Central memory CD8-positive, alpha-beta T cell (primary cell): ENCODE results near the gene TBC1D22A.

Experiments
- ATAC-seq: fragments of 150-1000 bp; cut with Tn5 transposase; replicated peaks from 2 replicates; pipeline ENCODE4 v1.10.0; 2022; ENCODE audit warnings: mild to moderate bottlenecking, moderate FRiP score, moderate number of reproducible peaks; ENCODE audit not compliant: poor library complexity, severe bottlenecking; ENCODE audit errors: extremely low read depth
- DNase-seq, 2 donors: peaks; one replicate each; pipeline ENCODE4 v3.0.0; 2021; ENCODE audit warnings: low spot score in 2 of 2
- H3K27ac Mint-ChIP-seq: one replicate; pipeline ENCODE4 v1.8.0; 2022; ENCODE audit warnings: low read depth, mild to moderate bottlenecking, moderate library complexity, mixed read lengths
- H3K27me3 Mint-ChIP-seq: one replicate; pipeline ENCODE4 v1.8.0; 2022; ENCODE audit warnings: mixed read lengths
- H3K36me3 Mint-ChIP-seq: one replicate; pipeline ENCODE4 v1.8.0; 2022; ENCODE audit warnings: mild to moderate bottlenecking, moderate library complexity, mixed read lengths; ENCODE audit not compliant: insufficient read depth
- H3K4me1 Mint-ChIP-seq: one replicate; pipeline ENCODE4 v1.8.0; 2022; ENCODE audit warnings: mixed read lengths
- H3K4me3 Mint-ChIP-seq: one replicate; pipeline ENCODE4 v1.8.0; 2022; ENCODE audit warnings: mild to moderate bottlenecking, moderate library complexity, mixed read lengths
- H3K9me3 Mint-ChIP-seq: one replicate; pipeline ENCODE4 v1.8.0; 2022; ENCODE audit warnings: mixed read lengths

Gene TBC1D22A

GRCh38 chr22:47056776-47057470 is 294.5 kb downstream of the TBC1D22A start:
- Mint-ChIP-seq H3K36me3 (peaks cover 14% of the 10 kb centered on the region), H3K27ac (no peak overlapping the region), H3K4me3 (no peak overlapping the region), H3K9me3 (no peaks in the 10 kb centered on the region), H3K4me1 (peaks cover 36% of the 10 kb centered on the region), H3K27me3 (no peaks in the 10 kb centered on the region)
- DNase-seq (no peak), ATAC-seq (no peak)

GRCh38 chr22:47057916-47058585 is 295.6 kb downstream of the TBC1D22A start:
- DNase-seq (no peak), ATAC-seq (no peak)
- Mint-ChIP-seq H3K27ac (no peak overlapping the region), H3K27me3 (no peaks in the 10 kb centered on the region), H3K36me3 (peaks cover 16% of the 10 kb centered on the region), H3K4me1 (peaks cover 38% of the 10 kb centered on the region), H3K9me3 (no peaks in the 10 kb centered on the region), H3K4me3 (no peak overlapping the region)

- Mint-ChIP-seq H3K9me3 (no peaks in the 10 kb centered on the region), H3K4me1 (peaks cover 33% of the 10 kb centered on the region), H3K36me3 (peaks cover 15% of the 10 kb centered on the region), H3K27me3 (no peaks in the 10 kb centered on the region), H3K4me3 (no peak overlapping the region), H3K27ac (no peak overlapping the region)
- ATAC-seq = no peak
- DNase-seq = no peak
Measured at GRCh38 chr22:47059076-47059475, 296.6 kb downstream of the TBC1D22A start.

GRCh38 chr22:47059701-47060161 is 297.3 kb downstream of the TBC1D22A start:
- Mint-ChIP-seq H3K36me3 (peaks cover 15% of the 10 kb centered on the region), H3K27me3 (no peaks in the 10 kb centered on the region), H3K4me3 (no peak overlapping the region), H3K9me3 (no peaks in the 10 kb centered on the region), H3K4me1 (peaks cover 27% of the 10 kb centered on the region), H3K27ac (no peak overlapping the region)
- ATAC-seq (no peak), DNase-seq (no peak)

GRCh38 chr22:47060718-47061117 is 298.3 kb downstream of the TBC1D22A start:
- no peak overlapping the region for H3K27ac Mint-ChIP-seq
- H3K36me3 Mint-ChIP-seq = peaks cover 16% of the 10 kb centered on the region
- no peak overlapping the region for H3K4me3 Mint-ChIP-seq

GRCh38 chr22:47061226-47061625 is 298.8 kb downstream of the TBC1D22A start:
- Mint-ChIP-seq H3K4me3 (no peak overlapping the region), H3K36me3 (peaks cover 16% of the 10 kb centered on the region)
- ATAC-seq = no peak

More at GRCh38 chr22:47060718-47061117, 298.3 kb downstream of the TBC1D22A start:
- Mint-ChIP-seq H3K9me3 (no peaks in the 10 kb centered on the region), H3K27me3 (no peaks in the 10 kb centered on the region), H3K4me1 (peaks cover 25% of the 10 kb centered on the region)
- DNase-seq (no peak), ATAC-seq (no peak)

GRCh38 chr22:47062126-47062525 is 299.7 kb downstream of the TBC1D22A start:
- no peak for ATAC-seq
- Mint-ChIP-seq H3K4me1 (peaks cover 30% of the 10 kb centered on the region), H3K27ac (no peak overlapping the region), H3K9me3 (no peaks in the 10 kb centered on the region), H3K4me3 (no peak overlapping the region), H3K27me3 (no peaks in the 10 kb centered on the region), H3K36me3 (peaks cover 17% of the 10 kb centered on the region)
- no peak for DNase-seq

More at GRCh38 chr22:47061226-47061625, 298.8 kb downstream of the TBC1D22A start:
- DNase-seq = no peak
- no peak overlapping the region for H3K27ac Mint-ChIP-seq
- H3K9me3 Mint-ChIP-seq = no peaks in the 10 kb centered on the region
- no peaks in the 10 kb centered on the region for H3K27me3 Mint-ChIP-seq
- H3K4me1 Mint-ChIP-seq = peaks cover 30% of the 10 kb centered on the region

- peaks cover 17% of the 10 kb centered on the region for H3K36me3 Mint-ChIP-seq
Measured at GRCh38 chr22:47063071-47063509, 300.6 kb downstream of the TBC1D22A start.

GRCh38 chr22:47063606-47064005 is 301.2 kb downstream of the TBC1D22A start:
- peaks cover 18% of the 10 kb centered on the region for H3K36me3 Mint-ChIP-seq
- ATAC-seq = no peak
- no peak overlapping the region for H3K27ac Mint-ChIP-seq

More at GRCh38 chr22:47063071-47063509, 300.6 kb downstream of the TBC1D22A start:
- DNase-seq (no peak), ATAC-seq (no peak)
- Mint-ChIP-seq H3K4me1 (peaks cover 39% of the 10 kb centered on the region), H3K9me3 (no peaks in the 10 kb centered on the region), H3K27ac (no peak overlapping the region), H3K27me3 (no peaks in the 10 kb centered on the region), H3K4me3 (no peak overlapping the region)

GRCh38 chr22:47064016-47064415 is 301.6 kb downstream of the TBC1D22A start:
- H3K27me3 Mint-ChIP-seq = no peaks in the 10 kb centered on the region
- no peak for ATAC-seq
- H3K4me1 Mint-ChIP-seq = peaks cover 40% of the 10 kb centered on the region
- H3K36me3 Mint-ChIP-seq = peaks cover 19% of the 10 kb centered on the region
- no peak for DNase-seq
- no peak overlapping the region for H3K27ac Mint-ChIP-seq
- no peak overlapping the region for H3K4me3 Mint-ChIP-seq
- no peaks in the 10 kb centered on the region for H3K9me3 Mint-ChIP-seq

More at GRCh38 chr22:47063606-47064005, 301.2 kb downstream of the TBC1D22A start:
- H3K27me3 Mint-ChIP-seq = no peaks in the 10 kb centered on the region
- H3K4me1 Mint-ChIP-seq = peaks cover 39% of the 10 kb centered on the region
- DNase-seq = no peak
- no peak overlapping the region for H3K4me3 Mint-ChIP-seq
- H3K9me3 Mint-ChIP-seq = no peaks in the 10 kb centered on the region

- no peak for DNase-seq
- H3K9me3 Mint-ChIP-seq = no peaks in the 10 kb centered on the region
- no peak overlapping the region for H3K27ac Mint-ChIP-seq
- peaks cover 41% of the 10 kb centered on the region for H3K4me1 Mint-ChIP-seq
- H3K36me3 Mint-ChIP-seq = peaks cover 19% of the 10 kb centered on the region
- H3K27me3 Mint-ChIP-seq = no peaks in the 10 kb centered on the region
- no peak overlapping the region for H3K4me3 Mint-ChIP-seq
- no peak for ATAC-seq
Measured at GRCh38 chr22:47064416-47064815, 302.0 kb downstream of the TBC1D22A start.

GRCh38 chr22:47065756-47066615 is 303.5 kb downstream of the TBC1D22A start:
- DNase-seq (no peak), ATAC-seq (no peak)
- no peak overlapping the region for H3K27ac Mint-ChIP-seq
- H3K9me3 Mint-ChIP-seq = no peaks in the 10 kb centered on the region
- H3K4me3 Mint-ChIP-seq = no peak overlapping the region
- peaks cover 49% of the 10 kb centered on the region for H3K4me1 Mint-ChIP-seq
- H3K27me3 Mint-ChIP-seq = no peaks in the 10 kb centered on the region
- H3K36me3 Mint-ChIP-seq = peaks cover 16% of the 10 kb centered on the region
